HG03460 (cell line): ENCODE results near the gene POLE.
"Not testable (repeated sequence)": the region's sequence is repeated elsewhere in the genome, so short reads cannot be mapped to it uniquely, and the experiment has no call there.

ENCODE experiments used
- ATAC-seq: cut with Tn5 transposase; IDR thresholded peaks from one replicate; pipeline ENCODE4 v1.9.1; 2021; ENCODE audit not compliant: unreplicated experiment

POLE gene

DNA sequence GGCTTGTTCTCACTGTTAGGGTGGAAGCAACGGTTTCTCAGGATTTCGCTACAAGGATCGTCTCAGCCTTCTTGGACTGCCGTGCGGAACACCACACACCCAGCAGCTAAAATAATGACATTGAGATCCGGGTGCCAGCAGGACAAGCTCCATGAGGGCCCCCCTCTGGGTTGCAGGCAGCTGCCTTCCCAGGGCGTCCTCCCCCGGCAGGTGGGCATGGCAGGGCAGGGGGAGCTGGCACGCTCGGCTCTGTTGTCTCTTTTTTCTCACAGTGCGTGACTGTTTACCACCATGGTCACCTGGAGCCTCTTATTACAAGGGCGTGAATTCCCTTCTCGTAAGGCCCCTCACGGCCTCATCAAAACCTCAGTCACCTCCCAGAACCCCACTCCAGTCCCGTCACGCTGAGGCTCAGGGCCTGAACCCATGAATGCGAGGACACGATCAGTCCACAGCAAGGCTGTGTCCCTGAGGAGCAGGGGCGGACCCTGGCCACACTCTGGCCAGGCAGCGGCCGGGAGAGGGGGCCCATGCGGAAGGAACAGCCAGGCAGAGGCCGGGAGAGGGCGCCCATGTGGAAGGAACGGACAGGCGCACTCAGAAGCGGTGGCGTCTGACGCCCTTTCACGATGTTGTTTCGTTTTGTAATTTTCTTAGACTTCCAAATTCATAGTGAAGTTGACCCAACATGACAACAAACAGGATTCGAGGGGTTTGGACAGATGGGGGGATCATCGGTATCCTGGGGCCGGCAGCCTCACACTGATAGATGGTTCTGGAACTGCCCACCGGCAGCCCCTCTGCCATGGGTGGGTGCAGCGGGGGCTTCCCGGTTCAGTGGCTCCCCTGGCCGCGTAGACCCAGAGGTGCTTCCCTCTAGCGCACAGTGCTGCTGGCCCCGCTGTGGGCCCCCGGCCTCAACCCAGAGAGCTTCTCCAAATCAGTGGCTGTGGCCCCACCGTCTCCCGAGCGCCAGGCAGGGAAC lies 86.8 kb downstream of the POLE start:
- no peak for ATAC-seq

DNA sequence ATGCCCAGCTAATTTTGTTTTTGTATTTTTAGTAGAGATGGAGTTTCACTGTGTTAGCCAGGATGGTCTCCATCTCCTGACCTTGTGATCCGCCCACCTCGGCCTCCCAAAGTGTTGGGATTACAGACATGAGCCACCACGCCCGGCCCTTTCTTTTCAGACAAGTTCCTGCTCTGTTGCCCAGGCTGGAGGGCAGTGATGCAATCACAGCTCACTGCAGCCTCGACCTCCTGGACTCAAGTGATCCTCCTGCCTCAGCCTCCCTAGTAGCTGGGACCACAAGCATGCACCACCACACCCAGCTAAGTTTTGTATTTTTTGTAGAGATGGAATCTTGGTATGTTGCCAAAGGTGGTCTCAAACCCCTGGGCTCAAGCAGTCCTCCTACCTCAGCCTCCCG lies 87.6 kb downstream of the POLE start:
- not testable (repeated sequence) for ATAC-seq

DNA sequence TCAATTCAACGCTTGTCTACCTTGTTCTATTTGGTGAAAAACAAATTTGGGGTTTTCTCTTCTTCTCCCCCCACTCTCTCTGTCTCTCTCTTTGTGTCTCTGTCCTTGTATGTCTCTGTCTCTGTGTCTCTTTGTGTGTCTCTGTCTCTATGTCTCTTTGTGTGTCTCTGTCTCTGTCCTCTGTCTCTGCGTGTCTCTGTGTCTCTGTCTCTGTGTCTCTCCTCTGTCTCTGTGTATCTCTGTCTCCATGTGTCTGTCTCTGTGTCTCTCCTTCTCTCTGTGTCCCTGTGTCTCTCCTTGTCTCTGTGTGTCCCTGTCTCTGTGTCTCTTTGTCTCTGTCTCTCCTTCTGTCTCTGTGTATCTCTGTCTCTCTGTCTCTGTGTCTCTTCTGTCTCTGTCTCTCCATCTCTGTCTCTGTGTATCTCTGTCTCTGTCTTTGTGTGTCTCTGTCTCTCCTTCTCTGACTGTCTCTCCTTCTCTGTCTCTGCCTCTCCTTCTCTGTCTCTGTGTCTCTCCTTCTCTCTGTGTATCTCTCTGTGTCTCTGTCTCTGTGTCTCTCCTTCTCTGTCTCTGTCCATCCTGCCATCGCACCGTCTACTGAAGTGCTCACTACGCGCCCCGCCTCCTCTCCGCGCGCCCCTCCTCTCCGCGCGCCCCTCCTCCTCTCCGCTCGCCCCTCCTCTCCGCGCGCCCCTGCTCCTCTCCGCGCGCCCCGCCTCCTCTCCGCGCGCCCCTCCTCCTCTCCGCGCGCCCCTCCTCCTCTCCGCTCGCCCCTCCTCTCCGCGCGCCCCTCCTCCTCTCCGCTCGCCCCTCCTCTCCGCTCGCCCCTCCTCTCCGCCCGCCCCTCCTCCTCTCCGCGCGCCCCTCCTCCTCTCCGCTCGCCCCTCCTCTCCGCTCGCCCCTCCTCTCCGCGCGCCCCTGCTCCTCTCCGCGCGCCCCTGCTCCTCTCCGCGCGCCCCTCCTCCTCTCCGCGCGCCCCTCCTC lies 89.5 kb downstream of the POLE start:
- ATAC-seq, result no peak

DNA sequence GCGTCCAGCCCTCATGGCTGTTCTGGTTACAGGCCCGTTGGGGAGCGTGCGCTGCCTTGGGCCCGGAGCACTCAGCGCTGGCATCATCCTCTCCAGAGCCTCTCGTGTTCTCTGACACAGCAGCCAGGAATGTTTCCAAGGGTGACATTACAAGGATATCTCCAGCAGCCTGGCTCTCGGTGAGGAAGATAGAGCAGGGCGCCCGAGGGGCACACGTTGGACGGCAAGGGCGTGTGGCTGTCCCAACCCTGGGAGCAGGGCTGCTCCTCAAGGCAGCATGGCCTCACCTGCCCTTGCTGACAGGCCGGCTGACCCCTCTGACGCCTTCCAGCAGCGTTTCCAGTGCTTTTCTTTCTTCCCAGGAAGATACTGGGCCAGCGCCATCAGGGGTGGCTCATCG lies 91.1 kb downstream of the POLE start:
- no peak for ATAC-seq

DNA sequence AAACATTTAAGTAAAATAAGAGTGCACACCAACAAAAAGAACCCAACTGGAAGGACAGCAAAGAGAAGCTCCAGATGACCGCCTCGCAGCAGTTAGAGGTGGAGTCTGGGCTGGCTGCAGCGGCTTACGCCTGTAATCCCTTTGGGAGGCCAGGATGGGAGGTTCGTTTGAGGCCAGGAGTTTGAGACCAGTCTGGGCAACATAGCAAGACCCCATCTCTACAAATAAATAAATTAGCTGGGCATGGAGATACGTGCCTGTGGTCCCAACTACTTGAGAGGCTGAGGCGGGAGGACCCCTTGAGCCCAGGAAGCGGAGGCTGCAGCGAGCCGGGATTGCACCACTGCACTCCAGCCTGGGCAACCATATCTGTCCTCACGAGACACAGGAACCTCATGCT lies 92.0 kb downstream of the POLE start:
- no peak for ATAC-seq

DNA sequence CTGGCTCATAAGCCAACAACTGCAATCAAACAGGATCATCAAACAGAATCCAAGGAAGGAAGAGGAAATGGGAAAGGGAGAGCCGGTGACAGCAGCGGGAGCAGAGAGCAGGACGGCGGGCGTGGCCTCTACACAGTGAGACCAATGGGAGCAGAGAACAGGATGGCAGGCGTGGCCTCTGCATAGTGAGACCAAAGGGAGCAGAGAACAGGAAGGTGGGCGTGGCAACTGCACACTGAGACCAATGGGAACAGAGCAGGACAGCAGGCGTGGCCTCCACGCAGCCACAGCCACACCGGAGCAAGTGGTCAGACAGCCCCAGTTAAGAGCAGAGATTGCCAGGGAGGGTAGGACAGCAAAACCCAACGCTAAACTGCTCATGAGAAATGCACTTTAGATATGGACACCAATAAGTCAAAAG lies 93.2 kb downstream of the POLE start:
- ATAC-seq, result no peak

DNA sequence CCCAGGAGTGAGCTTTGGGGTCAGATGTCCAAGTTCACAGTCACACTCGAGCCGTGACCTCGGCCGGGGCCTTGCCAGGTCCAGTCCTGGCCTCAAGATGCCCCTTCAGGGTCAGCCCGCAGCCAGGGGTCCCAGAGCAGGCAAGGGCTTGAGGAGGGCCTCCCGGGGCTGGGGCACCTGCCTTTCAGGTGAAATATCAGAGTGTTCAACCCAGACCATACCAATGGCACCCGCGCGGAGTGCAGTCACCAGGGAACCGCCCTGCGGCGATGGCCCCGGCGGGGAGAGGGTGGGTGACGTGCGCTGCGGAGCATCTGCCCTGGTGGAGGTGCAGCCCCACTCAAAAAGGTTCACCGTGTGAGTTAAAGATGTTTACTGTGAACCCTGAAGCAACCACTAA lies 93.6 kb downstream of the POLE start:
- ATAC-seq, result no peak

DNA sequence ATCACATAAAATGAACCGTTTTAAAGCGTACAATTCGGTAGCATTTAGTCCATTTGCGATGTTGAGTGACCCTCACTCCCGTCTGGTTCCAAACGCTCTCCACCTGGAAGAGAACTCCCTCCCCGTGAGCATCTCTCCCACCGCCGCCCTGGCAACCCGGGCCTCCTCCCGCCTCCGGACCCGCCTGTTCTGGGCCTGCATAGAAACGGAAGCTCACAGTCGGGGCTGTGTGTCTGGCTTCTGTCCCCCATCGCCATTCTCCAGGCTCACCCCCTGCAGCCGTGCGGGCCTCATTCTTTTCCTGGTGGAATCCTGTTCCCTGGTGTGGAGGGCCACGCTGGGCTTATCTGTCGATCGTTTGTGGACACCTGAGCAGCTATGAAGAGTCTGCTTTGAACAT lies 94.1 kb downstream of the POLE start:
- no peak for ATAC-seq

DNA sequence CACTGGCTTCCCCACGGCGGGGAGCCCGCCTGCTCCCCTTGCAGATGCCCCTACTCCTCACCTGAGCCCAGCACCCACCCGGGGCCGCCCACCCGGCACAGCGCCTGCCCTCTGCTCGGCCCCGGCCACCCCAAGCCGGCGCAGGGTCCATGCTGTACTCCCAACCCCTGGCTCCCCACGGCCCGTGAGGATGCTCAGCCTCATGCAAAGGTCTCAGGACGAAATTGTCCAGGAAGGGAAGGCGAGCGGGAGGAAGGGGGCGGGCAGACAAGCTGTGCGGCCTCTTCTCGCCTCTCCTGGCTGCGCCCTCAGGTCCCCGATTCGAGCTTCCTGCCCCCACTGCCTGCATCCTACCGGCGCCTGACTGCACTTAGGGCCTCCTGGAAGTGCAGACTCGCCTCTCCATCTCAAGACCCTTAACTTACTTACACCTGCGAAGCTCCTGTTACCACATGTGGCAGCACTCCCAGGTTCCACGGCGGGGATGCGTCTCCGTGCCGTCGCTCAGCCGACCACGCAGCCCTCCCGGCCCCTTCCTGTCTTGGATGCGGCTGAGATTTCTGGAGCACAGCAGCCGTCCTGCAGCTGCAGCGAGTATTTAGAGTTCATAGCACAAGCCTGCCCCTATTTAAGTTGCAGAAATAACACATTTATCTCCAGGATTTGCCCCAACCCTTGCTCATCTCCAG lies 94.7 kb downstream of the POLE start:
- no peak for ATAC-seq

DNA sequence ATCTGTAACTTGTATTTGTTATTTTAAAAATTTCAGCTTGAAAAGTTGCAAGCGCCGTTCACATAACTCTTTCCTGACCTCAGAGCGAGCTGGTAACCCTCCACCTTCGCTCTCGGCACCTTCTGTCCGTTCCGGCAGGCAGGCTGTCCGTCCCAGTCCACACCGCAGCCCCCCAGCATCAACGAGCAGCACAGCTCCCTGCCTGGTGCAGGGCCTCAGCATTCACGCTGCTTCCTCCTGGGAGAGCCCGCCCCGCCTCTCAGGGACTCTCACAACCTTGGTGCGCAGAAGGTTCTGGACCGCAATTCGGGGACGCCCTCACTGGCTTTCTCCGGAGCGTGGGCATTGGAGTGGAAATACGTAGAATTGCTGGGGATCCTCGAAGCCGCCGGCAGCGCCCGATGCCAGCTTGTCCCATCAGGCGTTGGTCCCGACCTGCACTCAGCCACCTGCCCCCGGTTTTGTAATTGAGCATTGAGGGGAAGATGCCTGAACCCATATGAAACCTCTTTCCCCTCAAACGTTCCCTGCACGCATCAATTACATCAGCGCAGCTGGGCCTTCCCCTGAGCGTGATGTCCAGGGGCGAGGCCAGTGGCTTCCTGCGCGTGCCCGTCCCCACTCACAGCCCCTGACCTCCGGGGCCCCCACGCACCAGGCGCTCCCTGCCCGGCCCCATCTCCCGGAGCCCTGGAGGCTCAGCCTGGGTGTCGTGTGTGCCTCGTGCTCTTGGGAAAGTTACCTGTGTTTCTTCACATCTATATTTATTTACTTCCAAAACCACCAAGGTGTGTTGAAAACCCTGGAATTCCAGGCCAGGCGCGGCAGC lies 95.8 kb downstream of the POLE start:
- ATAC-seq, result no peak

DNA sequence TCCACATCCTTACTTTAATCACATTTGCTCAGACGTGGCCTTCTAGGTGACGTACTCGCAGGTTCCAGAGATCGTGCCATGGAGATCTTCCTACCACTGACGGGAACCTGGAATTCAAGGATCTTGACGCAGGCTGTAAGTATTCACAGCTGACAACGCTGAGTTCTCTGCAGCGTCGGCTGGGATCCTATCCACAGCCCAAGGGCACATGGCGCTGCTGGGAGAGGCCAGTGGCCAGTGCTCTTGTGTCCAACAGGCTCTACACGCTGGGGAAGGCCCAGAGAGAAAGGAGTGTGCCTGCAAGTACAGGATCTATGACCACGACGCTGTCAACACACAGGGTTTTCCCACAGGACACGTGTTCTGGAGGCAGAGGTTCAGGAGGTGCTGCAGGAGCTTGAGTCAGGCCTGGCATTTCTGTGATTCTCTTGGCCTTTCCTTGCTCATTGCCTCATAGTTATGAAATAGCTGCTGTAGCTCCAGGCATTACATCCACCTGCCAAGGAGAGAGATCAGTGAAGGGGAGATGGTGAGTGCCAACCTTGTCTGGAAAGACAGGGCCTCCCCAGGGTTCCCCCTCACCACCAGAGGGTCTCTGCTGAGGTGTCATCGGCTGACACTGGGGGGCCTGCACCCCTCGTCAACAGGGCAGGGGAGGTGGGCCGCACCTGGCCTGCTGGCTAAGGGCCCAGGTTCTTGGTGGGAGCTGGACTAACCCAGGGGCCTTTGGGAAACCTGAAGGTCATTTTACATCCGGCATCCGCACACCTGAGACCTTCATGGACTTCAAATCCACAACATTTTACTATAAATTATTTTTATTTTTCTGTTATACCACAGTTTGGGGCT lies 98.1 kb downstream of the POLE start:
- no peak for ATAC-seq

DNA sequence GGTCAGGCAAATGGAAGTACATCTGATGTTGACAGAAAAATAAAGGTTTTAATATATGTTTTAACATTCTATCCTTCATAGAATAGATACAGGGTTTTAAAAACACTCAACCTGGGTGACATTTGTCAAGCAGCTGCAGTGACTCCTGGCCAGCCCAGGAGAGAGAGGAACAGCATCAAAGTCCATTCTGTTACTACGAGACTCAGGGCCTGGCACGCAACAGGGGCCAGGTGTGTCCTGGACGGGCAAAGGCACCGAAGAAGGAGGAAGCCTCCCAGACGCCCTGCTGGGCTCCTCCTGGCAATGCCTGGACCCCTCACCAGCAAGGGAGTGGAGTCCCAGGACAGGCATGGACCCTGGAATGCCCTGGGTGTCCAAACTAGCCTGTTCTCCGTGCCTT lies 98.8 kb downstream of the POLE start:
- ATAC-seq, result no peak

DNA sequence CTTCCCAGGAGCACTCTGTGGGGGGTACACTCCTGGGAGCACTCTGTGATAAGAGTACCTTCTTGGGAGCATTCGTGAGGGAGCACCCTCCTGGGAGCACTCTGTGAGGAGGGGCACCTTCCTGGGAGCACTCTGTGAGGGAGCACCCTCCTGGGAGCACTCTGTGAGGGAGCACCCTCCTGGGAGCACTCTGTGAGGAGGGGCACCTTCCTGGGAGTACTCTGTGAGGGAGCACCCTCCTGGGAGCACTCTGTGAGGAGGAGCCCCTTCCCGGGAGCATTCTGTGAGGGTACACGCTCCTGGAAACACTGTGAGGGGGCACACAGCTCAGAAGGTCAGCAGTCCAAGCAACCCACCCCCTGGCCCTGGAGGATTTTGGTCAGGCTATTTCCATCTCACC lies 99.4 kb downstream of the POLE start:
- ATAC-seq, result no peak

DNA sequence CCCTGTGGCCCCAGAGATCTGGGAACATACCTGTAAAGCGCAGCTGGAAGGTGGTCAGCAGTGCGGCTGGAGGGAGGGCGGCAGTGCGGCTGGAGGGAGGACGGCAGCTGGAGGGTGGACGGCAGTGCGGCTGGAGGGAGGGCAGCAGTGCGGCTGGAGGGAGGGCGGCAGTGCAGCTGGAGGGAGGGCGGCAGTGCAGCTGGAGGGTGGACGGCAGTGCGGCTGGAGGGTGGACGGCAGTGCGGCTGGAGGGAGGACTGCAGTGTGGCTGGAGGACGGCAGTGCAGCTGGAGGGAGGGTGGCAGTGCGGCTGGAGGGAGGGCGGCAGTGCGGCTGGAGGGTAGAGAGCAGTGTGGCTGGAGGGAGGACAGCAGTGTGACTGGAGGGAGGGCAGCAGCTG lies 100.2 kb downstream of the POLE start:
- ATAC-seq, result no peak

DNA sequence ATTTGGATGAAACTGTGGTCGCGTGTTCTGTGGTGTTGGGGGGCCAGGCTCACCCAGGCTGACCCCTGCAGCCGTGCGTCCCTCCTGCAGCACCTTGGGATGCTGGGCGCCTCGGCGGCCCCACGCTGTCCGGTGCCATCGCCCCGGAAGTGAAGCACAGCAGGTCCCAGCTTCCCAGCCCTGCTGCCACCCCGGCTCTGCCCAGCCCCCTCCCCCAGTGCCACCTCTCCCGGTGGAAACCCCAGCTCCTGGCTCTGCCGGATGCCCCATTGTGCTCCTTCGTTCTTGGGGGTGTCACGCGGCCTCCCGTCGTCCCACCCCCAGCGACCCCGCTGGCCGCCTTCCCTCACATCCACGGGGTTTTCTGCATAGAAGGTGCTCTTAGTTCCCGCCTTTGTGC lies 102.0 kb downstream of the POLE start:
- ATAC-seq, result no peak

DNA sequence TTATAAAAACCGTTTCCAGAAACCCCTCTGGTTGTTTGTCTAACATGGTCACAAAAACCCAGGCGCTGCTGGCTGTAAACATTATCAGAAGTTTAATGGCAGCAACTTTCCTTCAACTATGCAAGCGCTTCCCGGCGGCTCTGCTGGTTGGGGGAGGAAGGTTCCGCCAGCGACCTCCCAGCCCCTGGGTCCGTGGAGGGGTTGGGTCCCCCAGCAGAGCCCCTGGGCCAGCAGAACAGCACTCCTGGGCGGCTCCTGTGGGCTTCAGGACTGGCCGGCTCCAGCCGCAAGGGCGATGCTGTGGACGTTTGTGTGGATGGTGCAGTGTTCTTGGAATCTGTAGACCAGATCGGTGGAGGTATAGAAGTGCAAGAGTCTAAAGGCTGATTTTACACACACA lies 102.7 kb downstream of the POLE start:
- no peak for ATAC-seq

DNA sequence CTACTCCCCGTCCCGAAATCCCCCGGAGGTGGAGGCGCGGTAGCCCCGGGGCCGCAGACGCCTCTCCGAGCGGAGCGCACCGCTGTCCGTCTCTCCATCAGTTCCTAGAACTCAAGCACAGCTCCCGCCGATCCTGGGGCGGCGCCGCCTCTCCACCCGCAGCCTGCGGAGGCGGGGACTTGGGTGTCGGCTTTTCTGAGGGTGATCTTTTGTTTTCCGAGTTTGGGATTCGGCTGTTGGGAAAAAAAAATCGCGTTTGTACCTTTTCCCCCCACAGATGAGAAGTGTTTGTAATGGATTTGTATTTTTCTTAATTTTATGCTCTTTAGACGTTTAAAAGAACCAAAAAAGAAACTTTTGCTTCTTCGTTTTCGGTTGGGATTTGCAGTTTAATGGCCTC lies 103.4 kb downstream of the POLE start:
- ATAC-seq, result no peak

DNA sequence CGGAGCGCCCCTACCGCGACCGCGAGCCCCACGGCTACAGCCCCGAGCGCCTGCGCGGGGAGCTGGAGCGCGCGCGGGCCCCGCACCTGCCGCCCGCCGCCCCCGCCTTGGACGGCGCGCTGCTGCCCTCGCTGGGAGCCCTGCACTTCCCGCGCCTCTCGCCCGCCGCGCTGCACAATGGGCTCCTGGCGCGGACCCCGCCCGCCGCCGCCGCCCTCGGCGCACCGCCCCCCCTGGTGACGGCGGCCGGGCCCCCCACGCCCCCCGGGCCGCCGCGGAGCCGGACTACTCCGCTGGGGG lies 103.8 kb downstream of the POLE start:
- no peak for ATAC-seq

DNA sequence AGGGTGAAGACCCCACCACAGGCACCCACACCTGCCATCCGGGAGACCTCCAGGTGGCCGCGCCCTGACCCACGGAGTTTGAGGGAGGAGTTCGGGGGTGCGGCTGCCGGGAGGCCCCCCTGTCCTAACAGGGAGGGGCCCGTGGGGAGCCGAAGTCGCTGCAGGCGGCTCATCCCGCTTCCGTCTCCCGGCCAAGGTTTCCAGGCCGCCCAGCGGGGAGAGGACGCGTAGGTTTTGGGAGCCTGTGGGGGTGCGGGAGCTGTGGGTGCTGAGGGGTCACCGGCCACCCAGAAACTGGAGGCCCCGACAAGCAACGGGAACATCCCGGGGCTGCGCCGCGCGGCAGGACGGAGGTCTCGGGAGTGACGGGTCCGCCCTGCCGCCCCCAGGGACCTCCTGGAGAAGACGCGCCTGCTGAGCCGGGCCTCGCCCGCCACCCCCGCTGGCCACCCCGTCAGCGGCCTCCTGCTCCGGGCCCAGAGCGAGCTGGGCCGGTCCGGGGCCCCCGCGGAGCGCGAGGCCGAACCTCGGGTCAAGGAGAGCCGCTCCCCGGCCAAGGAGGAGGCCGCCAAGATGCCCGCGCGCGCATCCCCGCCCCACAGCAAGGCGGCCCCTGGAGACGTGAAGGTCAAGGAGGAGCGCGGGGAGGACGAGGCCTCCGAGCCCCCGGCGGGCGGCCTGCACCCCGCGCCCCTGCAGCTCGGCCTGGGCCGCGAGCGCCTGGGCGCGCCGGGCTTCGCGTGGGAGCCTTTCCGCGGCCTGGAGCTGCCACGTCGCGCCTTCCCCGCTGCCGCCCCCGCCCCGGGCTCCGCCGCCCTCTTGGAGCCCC lies 104.3 kb downstream of the POLE start:
- ATAC-seq, result no peak
